ENCODE results near the gene RNF214. TPM values are rescaled to one million over a fixed set of nuclear protein-coding genes. Genes with fewer than 3 reads are reported as not detected.

Gene RNF214
- total and polyA plus RNA-seq, 2 of the 4 experiments (the other 2 are of a cell fraction), result 7.9 to 14.8 TPM

- no peak overlapping the region for H3K4me2 ChIP-seq (ENCODE audit: low read depth, low read length)
Measured at GRCh38 chr11:117279711-117280376, 47.4 kb downstream of the RNF214 start.

More at GRCh38 chr11:117279711-117280376, 47.4 kb downstream of the RNF214 start:
- Histone ChIP-seq H3K9me3 (ENCODE audit: control insufficient read depth, insufficient read depth, low read length) (no peaks in the 10 kb centered on the region), H2BK120ac (ENCODE audit: low read depth, low read length) (peak overlapping the region; percentile 56; the same call in 1 of the 2 replicates), H3K4ac (ENCODE audit: low read depth, low read length) (peak overlapping the region; percentile 15; the same call in 1 of the 2 replicates), H3K27me3 (ENCODE audit: control insufficient read depth, insufficient read depth, low read length) (no peaks in the 10 kb centered on the region), H3K14ac (replicated peaks; ENCODE audit: low read depth, low read length) (no peak overlapping the region), H4K91ac (ENCODE audit: insufficient read depth, low read depth, low read length) (no peak overlapping the region), H3K9me1 (ENCODE audit: insufficient read depth, low read length) (peaks cover 19% of the 10 kb centered on the region), H2AK5ac (ENCODE audit: low read depth, low read length) (no peak overlapping the region), H3K9ac (ENCODE audit: low read depth, low read length) (no peak overlapping the region), H2BK20ac (ENCODE audit: low read depth, low read length) (peak overlapping the region; percentile 24; the same call in 1 of the 2 replicates), H3K56ac (ENCODE audit: extremely low read depth, insufficient read depth, low read length) (no peak overlapping the region), H3K79me1 (ENCODE audit: low read depth in 1 of 2, low read length in 2 of 2) (peaks cover 8 to 23% of the 10 kb centered on the region in 2 experiments), H3K18ac (ENCODE audit: low read depth, low read length) (peak overlapping the region; percentile 5; the same call in 1 of the 2 replicates), H2BK15ac (ENCODE audit: low read depth, low read length) (peak overlapping the region; percentile 65; the same call in 1 of the 3 replicates), H4K20me1 (ENCODE audit: insufficient read depth, low read length) (no peaks in the 10 kb centered on the region), H3K27ac (ENCODE audit: insufficient read depth, low read length) (no peak overlapping the region), H2BK5ac (ENCODE audit: low read depth, low read length, poor library complexity, severe bottlenecking) (peak overlapping the region; percentile 16), H2AFZ (replicated peaks; ENCODE audit: low read length, poor library complexity) (no peak overlapping the region), H3K36me3 (ENCODE audit: control insufficient read depth, insufficient read depth, low read length) (peaks cover 11% of the 10 kb centered on the region), H4K5ac (ENCODE audit: low read depth, low read length) (no peak overlapping the region), H2AK9ac (replicated peaks; ENCODE audit: low read depth, low read length, poor library complexity) (no peak overlapping the region), H3K4me1 (ENCODE audit: control insufficient read depth, insufficient read depth, low read length) (peaks cover 13% of the 10 kb centered on the region), H3K23ac (ENCODE audit: low read depth, low read length) (0 out of 2 replicates have a peak overlapping the region, but pooled peaks have one; percentile 34), H3K4me3 (ENCODE audit: insufficient read depth, low read depth, low read length) (no peak overlapping the region), H4K8ac (ENCODE audit: low read depth in 2 of 2, low read length in 2 of 2) (peak overlapping the region in 1 of 2 experiments; percentile 1; a peak in 2 of 4 replicates)
- no peak for ATAC-seq (ENCODE audit: low read depth)
- DNase-seq, result no peak
- dilution Hi-C loops (cut with HindIII; ENCODE audit: low sequenced_read_pairs, unreplicated experiment), result no loop called here
- BruUV-seq (replicated peaks), result no TSS peak
- WGBS, 2 experiments (ENCODE audit: extremely low coverage in 2 of 2, insufficient read length in 1 of 2), result 80% methylated on average over 1 of the region's 4 CpGs; no CpG with 5 or more reads in 1 of the 2 experiments
- in situ Hi-C loops (cut with MboI; ENCODE audit: low sequenced_read_pairs), result no loop called here
- intact Hi-C loops (cut with micrococcal nuclease), result loop anchor here (2.0 kb wide), 1 partner anchor 41 kb away; no protein-coding TSS in a partner anchor
- TF ChIP-seq RFX5 (IDR thresholded peaks at IDR 0.05; ENCODE audit: low read depth, low read length), result no peak
- no peak for TF ChIP-seq MAZ (IDR thresholded peaks at IDR 0.05; ENCODE audit: borderline replicate concordance, low read depth, low read length)
- TF ChIP-seq CHD1 (IDR thresholded peaks at IDR 0.05; ENCODE audit: low read depth, low read length), result no peak
- no peak for TF ChIP-seq NFE2L2 (IDR thresholded peaks at IDR 0.05; ENCODE audit: low read depth, low read length)
- no peak for TF ChIP-seq RCOR1 (IDR thresholded peaks at IDR 0.05; ENCODE audit: insufficient replicate concordance, low read length)
- TF ChIP-seq SMC3 (IDR thresholded peaks at IDR 0.05; ENCODE audit: low read depth, low read length), result no peak
- POLR2A ChIA-PET (ENCODE audit: unreplicated experiment), result no interaction called here
- CTCF ChIA-PET, result no interaction called here
